Neutrophil (primary cell): ENCODE results near the gene DNM2.

Experiments
- H3K27ac ChIP-seq: fragments of 200-600 bp; sonication (generic); 2 replicates; pipeline ENCODE4 v1.5.1; 2016; ENCODE audit warnings: mild to moderate bottlenecking, moderate library complexity
- H3K27me3 ChIP-seq: fragments of 200-600 bp; sonication (generic); 2 replicates; pipeline ENCODE4 v1.6.0; 2016; ENCODE audit warnings: mild to moderate bottlenecking
- H3K36me3 ChIP-seq: fragments of 200-600 bp; sonication (generic); 2 replicates; pipeline ENCODE4 v1.5.1; 2017
- H3K4me1 ChIP-seq, 2 experiments: fragments of 200-600 bp in 1 of 2; sonication (generic) in 1 of 2; 1 replicate in 1 of 2; 2 replicates in 1 of 2; pipeline versions ENCODE4 v1.5.1 to v1.6.1; 2013 to 2016; ENCODE audit warnings: low read depth in 1 of 2, low read length in 1 of 2, mild to moderate bottlenecking in 1 of 2, moderate library complexity in 1 of 2; ENCODE audit not compliant: control insufficient read depth in 1 of 2, insufficient read depth in 1 of 2
- H3K4me3 ChIP-seq, 2 experiments: fragments of 200-600 bp in 1 of 2; sonication (generic) in 1 of 2; 1 replicate in 1 of 2; 2 replicates in 1 of 2; pipeline ENCODE4 v1.5.1; 2013 to 2016; ENCODE audit warnings: low read depth in 1 of 2, low read length in 1 of 2, mild to moderate bottlenecking in 1 of 2, moderate library complexity in 1 of 2
- H3K9me3 ChIP-seq: fragments of 200-600 bp; sonication (generic); 2 replicates; pipeline ENCODE4 v1.5.1; 2016
- TF ChIP-seq, protein P1 (sequence below): fragments of 200-600 bp; sonication (generic); IDR thresholded peaks from 2 replicates; pipeline ENCODE4 v1.5.1; 2016; ENCODE audit warnings: antibody characterized with exemption

The DNM2 gene

DNA sequence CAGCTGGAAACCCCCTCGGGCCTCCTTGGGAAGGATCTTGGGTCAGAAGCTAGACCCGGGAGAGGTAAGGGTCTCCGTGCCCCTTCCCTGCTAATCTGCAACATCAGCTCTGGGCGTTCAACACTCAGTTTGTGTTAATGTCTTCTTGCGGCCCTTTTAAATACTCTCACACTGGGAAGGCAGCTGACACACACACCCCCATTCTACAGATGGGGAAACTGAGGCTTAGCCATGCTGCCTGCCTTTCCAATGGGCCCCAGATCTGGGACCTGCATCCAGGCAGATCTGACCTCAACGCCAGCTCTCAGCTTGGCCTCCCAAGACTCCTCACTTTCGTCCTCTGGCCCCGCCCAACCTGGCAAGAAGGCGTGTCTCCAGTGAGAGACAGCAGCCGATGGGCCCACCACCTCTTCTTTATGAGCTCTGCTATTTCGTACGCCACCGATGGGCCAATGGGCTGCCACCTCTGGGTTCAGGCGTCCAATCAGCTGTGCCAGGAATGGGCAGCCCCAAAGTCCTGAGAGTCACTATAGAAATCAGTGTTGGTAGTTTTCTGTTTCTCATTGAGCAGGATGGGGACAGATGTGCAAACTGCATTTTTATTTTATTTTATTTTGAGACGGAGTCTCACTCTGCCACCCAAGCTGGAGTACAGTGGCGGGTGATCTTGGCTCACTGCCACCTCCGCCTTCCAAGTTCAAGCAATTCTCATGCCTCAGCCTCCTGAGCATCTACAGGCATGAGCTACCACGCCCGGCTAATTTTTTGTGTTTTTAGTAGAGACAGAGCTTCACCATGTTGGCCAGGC, 43.8 kb downstream of the DNM2 start:
- Histone ChIP-seq H3K9me3 (no peaks in the 10 kb centered on the region), H3K4me1 (peaks cover 77 to 81% of the 10 kb centered on the region in 2 experiments), H3K27ac (peak overlapping the region; percentile 97), H3K36me3 (peaks cover 31% of the 10 kb centered on the region), H3K27me3 (no peaks in the 10 kb centered on the region), H3K4me3 (no peak overlapping the region)
- TF ChIP-seq, protein P1, sequence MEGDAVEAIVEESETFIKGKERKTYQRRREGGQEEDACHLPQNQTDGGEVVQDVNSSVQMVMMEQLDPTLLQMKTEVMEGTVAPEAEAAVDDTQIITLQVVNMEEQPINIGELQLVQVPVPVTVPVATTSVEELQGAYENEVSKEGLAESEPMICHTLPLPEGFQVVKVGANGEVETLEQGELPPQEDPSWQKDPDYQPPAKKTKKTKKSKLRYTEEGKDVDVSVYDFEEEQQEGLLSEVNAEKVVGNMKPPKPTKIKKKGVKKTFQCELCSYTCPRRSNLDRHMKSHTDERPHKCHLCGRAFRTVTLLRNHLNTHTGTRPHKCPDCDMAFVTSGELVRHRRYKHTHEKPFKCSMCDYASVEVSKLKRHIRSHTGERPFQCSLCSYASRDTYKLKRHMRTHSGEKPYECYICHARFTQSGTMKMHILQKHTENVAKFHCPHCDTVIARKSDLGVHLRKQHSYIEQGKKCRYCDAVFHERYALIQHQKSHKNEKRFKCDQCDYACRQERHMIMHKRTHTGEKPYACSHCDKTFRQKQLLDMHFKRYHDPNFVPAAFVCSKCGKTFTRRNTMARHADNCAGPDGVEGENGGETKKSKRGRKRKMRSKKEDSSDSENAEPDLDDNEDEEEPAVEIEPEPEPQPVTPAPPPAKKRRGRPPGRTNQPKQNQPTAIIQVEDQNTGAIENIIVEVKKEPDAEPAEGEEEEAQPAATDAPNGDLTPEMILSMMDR: no peak

GRCh38 chr19:10762656-10763055, 44.8 kb downstream of the DNM2 start:
- TF ChIP-seq, protein P1: no peak
- H3K27me3 ChIP-seq: no peaks in the 10 kb centered on the region
- peaks cover 69 to 75% of the 10 kb centered on the region in 2 experiments for H3K4me1 ChIP-seq
- H3K9me3 ChIP-seq: no peaks in the 10 kb centered on the region
- peak overlapping the region; percentile 97 for H3K27ac ChIP-seq
- peaks cover 31% of the 10 kb centered on the region for H3K36me3 ChIP-seq
- H3K4me3 ChIP-seq: no peak overlapping the region

DNA sequence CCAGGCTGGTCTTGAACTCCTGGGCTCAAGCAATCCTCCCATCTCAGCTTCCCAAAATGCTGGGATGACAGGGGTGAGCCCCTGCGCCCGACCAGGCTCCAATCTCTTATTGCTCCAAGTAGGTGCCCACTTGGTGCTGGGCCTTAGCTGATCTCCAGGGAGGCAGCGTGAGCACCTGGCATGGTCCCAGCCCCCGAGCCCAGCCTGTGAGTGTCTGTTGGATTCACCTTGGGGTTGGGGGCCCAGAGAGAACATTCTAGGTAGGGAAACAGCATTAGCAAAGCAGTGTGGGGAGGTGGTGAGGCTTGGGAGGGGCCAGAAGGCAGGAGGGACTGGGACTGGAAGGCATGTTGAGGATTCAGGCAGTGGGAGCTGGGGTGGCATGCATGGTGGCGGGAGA, 45.5 kb downstream of the DNM2 start:
- H3K9me3 ChIP-seq: no peaks in the 10 kb centered on the region
- H3K27me3 ChIP-seq: no peaks in the 10 kb centered on the region
- peak overlapping the region; percentile 97 for H3K27ac ChIP-seq
- H3K36me3 ChIP-seq: peaks cover 36% of the 10 kb centered on the region
- TF ChIP-seq, protein P1: no peak
- H3K4me1 ChIP-seq: peaks cover 68 to 75% of the 10 kb centered on the region in 2 experiments
- no peak overlapping the region for H3K4me3 ChIP-seq

DNA sequence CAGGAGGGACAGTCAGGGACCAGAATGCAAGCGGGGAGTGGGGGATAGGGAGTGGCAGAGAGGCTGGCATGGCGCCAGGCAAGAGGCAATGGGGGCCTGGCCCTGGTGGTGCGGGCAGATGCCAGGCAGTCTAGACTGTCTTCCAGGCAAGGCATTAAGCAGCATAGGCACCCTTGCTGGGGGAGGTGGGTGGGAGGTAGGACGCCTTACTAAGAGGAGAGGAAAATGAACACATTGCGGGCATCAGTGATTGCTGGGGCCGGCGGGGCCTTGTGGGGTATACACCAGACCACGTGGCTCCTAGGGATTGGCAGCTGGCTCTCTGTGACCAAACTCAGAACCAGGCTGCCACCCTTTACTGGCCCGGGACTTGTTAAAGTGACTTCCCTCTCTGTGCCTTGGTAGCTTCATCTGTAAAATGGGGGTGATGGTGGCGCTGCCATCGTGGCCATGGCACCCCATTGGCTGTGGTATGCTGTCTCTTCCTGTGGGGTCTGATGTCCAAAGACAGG, 46.0 kb downstream of the DNM2 start:
- H3K27ac ChIP-seq: peak overlapping the region; percentile 97
- peaks cover 41% of the 10 kb centered on the region for H3K36me3 ChIP-seq
- no peaks in the 10 kb centered on the region for H3K27me3 ChIP-seq
- H3K4me3 ChIP-seq: no peak overlapping the region
- TF ChIP-seq, protein P1: no peak
- H3K9me3 ChIP-seq: no peaks in the 10 kb centered on the region
- peaks cover 63 to 74% of the 10 kb centered on the region in 2 experiments for H3K4me1 ChIP-seq

GRCh38 chr19:10764340-10764894, 46.5 kb downstream of the DNM2 start:
- no peaks in the 10 kb centered on the region for H3K27me3 ChIP-seq
- peak overlapping the region; percentile 97 for H3K27ac ChIP-seq
- H3K4me3 ChIP-seq: no peak overlapping the region
- peaks cover 58 to 74% of the 10 kb centered on the region in 2 experiments for H3K4me1 ChIP-seq
- TF ChIP-seq, protein P1: no peak
- no peaks in the 10 kb centered on the region for H3K9me3 ChIP-seq
- peaks cover 43% of the 10 kb centered on the region for H3K36me3 ChIP-seq
